A549 (cell line): ENCODE measurements around the gene CTNNA3. TPM values are rescaled to one million over a fixed set of nuclear protein-coding genes. Genes with fewer than 3 reads are reported as not detected.
"Not testable (repeated sequence)": the region's sequence is repeated elsewhere in the genome, so short reads cannot be mapped to it uniquely, and the experiment has no call there.

ENCODE experiments used
- ATAC-seq, 2 experiments: fragments of 200-7000 bp in 1 of 2; fragments of >200 bp in 1 of 2; cut with Nextera tagmentation in 1 of 2; cut with Tn5 transposase in 1 of 2; 3 replicates each; pipeline versions ENCODE4 v1.8.0 to v1.9.1; 2018 to 2020; ENCODE audit warnings: mild to moderate bottlenecking in 1 of 2, moderate library complexity in 1 of 2
- CTCF ChIA-PET: fragments of 300-600 bp; sonication (Branson Sonifier 250); formaldehyde crosslinking; extraction: SDS; loops from one replicate; lab custom pipeline; 2021; ENCODE audit warnings: antibody characterized with exemption, inconsistent platforms; lab: Yijun Ruan, JAX
- POLR2A ChIA-PET: fragments of 350-600 bp; formaldehyde crosslinking; extraction: SDS; loops from one replicate; lab custom pipeline; 2021; ENCODE audit warnings: antibody characterized with exemption, inconsistent platforms; lab: Yijun Ruan, JAX
- DNase-seq, 2 experiments: peaks; one replicate each; pipeline versions ENCODE4 v3.0.0 to v3.0.0-alpha.2; 2011 to 2016; ENCODE audit warnings: low read depth in 1 of 2, low spot score in 1 of 2
- FAIRE-seq: peaks from 2 replicates; lab custom pipeline; 2011; peaks lifted over from hg19 to GRCh38; lab: Jason Lieb, UNC
- H3K27ac ChIP-seq, 2 experiments: fragments of >200 bp; sonication (Bioruptor Twin); formaldehyde crosslinking; 3 replicates each; pipeline ENCODE4 v1.5.1; 2016 to 2017
- H3K4me1 ChIP-seq: fragments of >200 bp; sonication (Bioruptor Twin); formaldehyde crosslinking; 3 replicates; pipeline ENCODE4 v1.6.1; 2016
- H3K4me2 ChIP-seq: fragments of >200 bp; sonication (Bioruptor Twin); formaldehyde crosslinking; 3 replicates; pipeline ENCODE4 v1.6.1; 2016
- H3K4me3 ChIP-seq: fragments of >200 bp; sonication (Bioruptor Twin); formaldehyde crosslinking; 3 replicates; pipeline ENCODE4 v1.5.1; 2016
- H3K9me3 ChIP-seq: fragments of >200 bp; sonication (Bioruptor Twin); formaldehyde crosslinking; 3 replicates; pipeline ENCODE4 v1.6.1; 2016
- BCL3 ChIP-seq: fragments of >200 bp; sonication (Bioruptor Twin); formaldehyde crosslinking; IDR thresholded peaks from 3 replicates; pipeline ENCODE4 v1.6.1; 2016
- CBX8 ChIP-seq: fragments of 200-600 bp; sonication (generic); IDR thresholded peaks from 2 replicates; pipeline ENCODE4 v1.6.1; 2016
- EHF ChIP-seq: fragments of 250-450 bp; sonication (Bioruptor Pico); IDR thresholded peaks from 2 replicates; pipeline ENCODE4 v1.5.0; 2020; ENCODE audit warnings: mild to moderate bottlenecking
- ELK1 ChIP-seq: fragments of 150-350 bp; IDR thresholded peaks from 2 replicates; pipeline ENCODE4 v1.6.1; 2014; ENCODE audit warnings: low read depth, mild to moderate bottlenecking, low read length
- FOSL2 ChIP-seq, 2 experiments: fragments of 450-650 bp in 1 of 2; fragments of >200 bp in 1 of 2; sonication (Bioruptor Twin) in 1 of 2; formaldehyde crosslinking; IDR thresholded peaks; 2 replicates each; pipeline versions ENCODE4 v1.5.0 to v1.6.1; 2016 to 2020; ENCODE audit warnings: mild to moderate bottlenecking in 1 of 2, moderate library complexity in 1 of 2
- HDAC2 ChIP-seq: fragments of 200-600 bp; sonication (generic); IDR thresholded peaks from 2 replicates; pipeline ENCODE4 v1.6.1; 2016
- HES2 ChIP-seq: fragments of >200 bp; sonication (Bioruptor Twin); formaldehyde crosslinking; IDR thresholded peaks from 2 replicates; pipeline ENCODE4 v1.6.1; 2016
- HOXB5 ChIP-seq: fragments of 250-450 bp; sonication (Bioruptor Pico); IDR thresholded peaks from 2 replicates; pipeline ENCODE4 v1.5.0; 2020; ENCODE audit warnings: mild to moderate bottlenecking, moderate library complexity
- JUNB ChIP-seq: fragments of >200 bp; sonication (Bioruptor Twin); formaldehyde crosslinking; IDR thresholded peaks from 2 replicates; pipeline ENCODE4 v1.6.1; 2016
- KDM1A ChIP-seq: fragments of 200-600 bp; sonication (generic); IDR thresholded peaks from 2 replicates; pipeline ENCODE4 v1.6.1; 2016; ENCODE audit warnings: low read depth, mild to moderate bottlenecking
- MAFK ChIP-seq: fragments of 450-650 bp; IDR thresholded peaks from 2 replicates; pipeline ENCODE4 v1.6.1; 2014; ENCODE audit not compliant: partially characterized antibody
- MAX ChIP-seq: IDR thresholded peaks from 2 replicates; pipeline ENCODE4 v1.6.1; 2012
- NPAS2 ChIP-seq: fragments of 250-450 bp; sonication (Bioruptor Pico); IDR thresholded peaks from 2 replicates; pipeline ENCODE4 v1.8.0; 2022; ENCODE audit warnings: mild to moderate bottlenecking, moderate library complexity, borderline replicate concordance
- PHF8 ChIP-seq: fragments of 200-600 bp; sonication (generic); IDR thresholded peaks from 2 replicates; pipeline ENCODE4 v1.6.1; 2016; ENCODE audit warnings: low read depth, mild to moderate bottlenecking, antibody characterized with exemption, moderate library complexity, borderline replicate concordance
- POLR2A ChIP-seq: IDR thresholded peaks from 2 replicates; pipeline ENCODE4 v1.6.1; 2012; ENCODE audit warnings: mild to moderate bottlenecking, low read length
- RAD21 ChIP-seq, 2 experiments: fragments of >200 bp in 1 of 2; sonication (Bioruptor Twin) in 1 of 2; formaldehyde crosslinking in 1 of 2; IDR thresholded peaks in 1 of 2; conservative IDR thresholded peaks in 1 of 2; 2 replicates in 1 of 2; 3 replicates in 1 of 2; pipeline ENCODE4 v1.6.1; 2012 to 2018; ENCODE audit warnings: inconsistent platforms in 1 of 2
- SREBF2 ChIP-seq: fragments of 450-650 bp; IDR thresholded peaks from 2 replicates; pipeline ENCODE4 v1.6.1; 2014; ENCODE audit warnings: mild to moderate bottlenecking, moderate library complexity
- TFCP2L1 ChIP-seq: fragments of 250-450 bp; sonication (Bioruptor Pico); IDR thresholded peaks from 2 replicates; pipeline ENCODE4 v1.5.0; 2021; ENCODE audit warnings: mild to moderate bottlenecking
- ZC3H11A ChIP-seq: fragments of 450-650 bp; IDR thresholded peaks from 2 replicates; pipeline ENCODE4 v1.6.1; 2014; ENCODE audit warnings: antibody characterized with exemption, mild to moderate bottlenecking
- WGBS: methylation state at CpG from one replicate; pipeline ENCODE4 v1.1.6; 2017; ENCODE audit errors: missing lambda C conversion rate; 5-methylcytosine and 5-hydroxymethylcytosine counted together
- polyA plus RNA-seq, 4 experiments: library from polyadenylated mRNA; depleted of rRNA in 3 of 4; stranded (reverse); fragments of >200 nt; fragmentation: RNase III in 1 of 4; extraction: RNeasy Plus Mini Kit Qiagen cat#74134 plus additional on column Dnase treatment in 1 of 4; gene quantifications; 2 replicates in 3 of 4; 3 replicates in 1 of 4; pipeline ENCODE4 v1.2.3, GENCODE V29; 2011 to 2017
- TF ChIP-seq, protein P1 (sequence below): IDR thresholded peaks from 2 replicates; pipeline ENCODE4 v1.6.1; 2012
- TF ChIP-seq, protein P2 (sequence below): fragments of 250-450 bp; sonication (Bioruptor Pico); IDR thresholded peaks from 2 replicates; pipeline ENCODE4 v1.5.0; 2020; ENCODE audit warnings: low read depth, mild to moderate bottlenecking, moderate library complexity

CTNNA3 gene
- polyA plus RNA-seq, 2 of the 4 experiments (the other 2 are of a cell fraction), result not detected

DNA sequence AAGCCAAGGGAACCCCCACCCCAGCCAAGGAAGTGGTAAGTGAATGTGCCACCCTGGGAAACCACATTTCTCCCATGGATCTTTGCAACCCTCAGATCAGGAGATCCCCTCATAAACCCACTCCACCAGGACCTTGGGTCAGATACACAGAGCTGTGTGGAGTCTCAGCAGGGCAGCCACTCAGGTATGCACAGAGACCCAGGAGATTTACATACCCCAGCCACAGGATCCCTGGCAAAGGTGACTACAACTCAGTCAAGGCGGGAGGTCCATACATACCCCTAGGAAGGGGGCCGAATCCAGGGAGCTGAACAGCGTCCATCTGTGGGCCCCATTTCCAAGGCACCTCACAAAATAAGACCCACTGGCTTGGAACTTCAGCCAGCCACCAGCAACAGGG lies 293.4 kb downstream of the CTNNA3 start:
- no peak overlapping the region for H3K27ac ChIP-seq
- no peak overlapping the region for H3K4me3 ChIP-seq
- no CpG with 5 or more reads among the region's 3 CpGs for WGBS
- TF ChIP-seq, protein P1, sequence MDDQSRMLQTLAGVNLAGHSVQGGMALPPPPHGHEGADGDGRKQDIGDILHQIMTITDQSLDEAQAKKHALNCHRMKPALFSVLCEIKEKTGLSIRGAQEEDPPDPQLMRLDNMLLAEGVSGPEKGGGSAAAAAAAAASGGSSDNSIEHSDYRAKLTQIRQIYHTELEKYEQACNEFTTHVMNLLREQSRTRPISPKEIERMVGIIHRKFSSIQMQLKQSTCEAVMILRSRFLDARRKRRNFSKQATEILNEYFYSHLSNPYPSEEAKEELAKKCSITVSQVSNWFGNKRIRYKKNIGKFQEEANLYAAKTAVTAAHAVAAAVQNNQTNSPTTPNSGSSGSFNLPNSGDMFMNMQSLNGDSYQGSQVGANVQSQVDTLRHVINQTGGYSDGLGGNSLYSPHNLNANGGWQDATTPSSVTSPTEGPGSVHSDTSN, result no peak
- TF ChIP-seq, all 56 proteins: peak for 0
- no peak for FAIRE-seq
- DNase-seq, result no peak
- POLR2A ChIA-PET, result no interaction called here
- CTCF ChIA-PET, result no interaction called here
- Histone ChIP-seq H3K9me3 (no peaks in the 10 kb centered on the region), H3K4me2 (no peak overlapping the region), H3K4me1 (no peaks in the 10 kb centered on the region)
- ATAC-seq, result no peak

DNA sequence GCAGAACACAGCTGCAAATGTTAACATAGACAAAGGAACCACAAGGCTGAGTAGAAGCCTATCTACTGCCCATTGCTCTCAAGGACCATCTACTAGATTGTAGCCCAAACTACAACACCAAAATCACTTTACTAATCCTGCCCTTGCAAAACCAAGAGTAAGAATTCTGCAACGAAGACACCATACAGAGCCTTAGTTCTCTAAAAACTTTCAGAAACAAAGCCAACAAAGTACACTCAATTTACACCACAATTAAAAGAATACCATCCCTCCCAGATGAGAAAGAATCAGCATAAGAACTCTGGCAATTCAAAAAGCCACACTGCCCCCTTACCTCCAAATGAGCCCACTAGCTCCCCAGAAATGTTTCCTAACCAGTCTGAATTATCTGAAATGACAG lies 294.3 kb downstream of the CTNNA3 start:
- Histone ChIP-seq H3K4me1 (no peaks in the 10 kb centered on the region), H3K27ac (no peak overlapping the region)
- TF ChIP-seq NPAS2, result no peak
- TF ChIP-seq, all 56 proteins: peak for 0
- H3K4me3 ChIP-seq, result no peak overlapping the region
- no peak overlapping the region for H3K4me2 ChIP-seq
- ChIA-PET POLR2A (no interaction called here), CTCF (no interaction called here)
- DNase-seq (no peak), ATAC-seq (no peak), FAIRE-seq (no peak)
- H3K9me3 ChIP-seq, result no peaks in the 10 kb centered on the region
- 0% methylated on average over 1 of the region's 1 CpG for WGBS

DNA sequence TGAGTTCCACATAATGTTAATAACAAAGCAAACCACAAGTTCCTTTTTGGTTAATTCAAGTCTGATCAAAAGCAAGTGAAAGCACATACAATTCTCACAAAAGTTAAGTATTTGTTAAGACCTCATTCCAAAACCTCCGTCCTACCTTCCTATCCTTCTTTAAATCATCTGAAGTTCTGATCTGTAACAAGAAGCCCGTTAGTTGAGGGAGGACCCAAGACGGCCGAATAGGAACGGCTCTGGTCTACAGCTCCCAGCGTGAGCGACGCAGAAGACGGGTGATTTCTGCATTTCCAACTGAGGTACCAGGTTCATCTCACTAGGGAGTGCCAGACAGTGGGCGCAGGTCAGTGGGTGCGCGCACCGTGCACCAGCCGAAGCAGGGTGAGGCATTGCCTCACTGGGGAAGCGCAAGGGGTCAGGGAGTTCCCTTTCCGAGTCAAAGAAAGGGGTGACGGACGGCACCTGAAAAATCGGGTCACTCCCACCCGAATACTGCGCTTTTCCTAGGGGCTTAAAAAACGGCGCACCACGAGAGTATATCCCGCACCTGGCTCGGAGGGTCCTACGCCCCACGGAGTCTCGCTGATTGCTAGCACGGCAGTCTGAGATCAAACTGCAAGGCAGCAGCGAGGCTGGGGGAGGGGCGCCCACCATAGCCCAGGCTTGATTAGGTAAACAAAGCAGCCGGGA lies 309.0 kb downstream of the CTNNA3 start:
- H3K27ac ChIP-seq, FAIRE-seq, H3K4me2 ChIP-seq, DNase-seq, ATAC-seq, H3K9me3 ChIP-seq, H3K4me1 ChIP-seq, H3K4me3 ChIP-seq, CTCF ChIA-PET, POLR2A ChIA-PET: not testable (repeated sequence)
- 51% methylated on average over 32 of the region's 33 CpGs for WGBS

GRCh38 chr10:67386260-67386659 lies 309.7 kb downstream of the CTNNA3 start:
- DNase-seq, result no peak
- FAIRE-seq, result no peak
- no peak for ATAC-seq
- no peak overlapping the region for H3K4me3 ChIP-seq
- TF ChIP-seq, protein P2, sequence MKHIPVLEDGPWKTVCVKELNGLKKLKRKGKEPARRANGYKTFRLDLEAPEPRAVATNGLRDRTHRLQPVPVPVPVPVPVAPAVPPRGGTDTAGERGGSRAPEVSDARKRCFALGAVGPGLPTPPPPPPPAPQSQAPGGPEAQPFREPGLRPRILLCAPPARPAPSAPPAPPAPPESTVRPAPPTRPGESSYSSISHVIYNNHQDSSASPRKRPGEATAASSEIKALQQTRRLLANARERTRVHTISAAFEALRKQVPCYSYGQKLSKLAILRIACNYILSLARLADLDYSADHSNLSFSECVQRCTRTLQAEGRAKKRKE, result no peak
- TF ChIP-seq MAFK (no peak), ZC3H11A (no peak), BCL3 (no peak), JUNB (no peak), RAD21 (conservative IDR thresholded peaks at IDR 0.05 in 1 of 2, IDR thresholded peaks at IDR 0.05 in 1 of 2) (no peak), TFCP2L1 (CRISPR knock-in tag) (no peak), FOSL2 (IDR thresholded peaks at IDR 0.05) (no peak), FOSL2 (CRISPR knock-in tag; IDR thresholded peaks at IDR 0.05) (no peak), CBX8 (no peak), HDAC2 (no peak), KDM1A (no peak), ELK1 (no peak), SREBF2 (no peak), EHF (CRISPR knock-in tag) (no peak), HES2 (no peak), PHF8 (no peak), POLR2A (no peak), HOXB5 (no peak), MAX (no peak)
- TF ChIP-seq, all 56 proteins: peak for 0
- POLR2A ChIA-PET, result no interaction called here
- WGBS, result 33% methylated on average over 3 of the region's 3 CpGs
- no peak overlapping the region for H3K4me2 ChIP-seq
- CTCF ChIA-PET, result interaction anchor here (0.6 kb wide), 1 partner anchor 18 kb away, joined by 3 read pairs; no protein-coding TSS in a partner anchor
- H3K4me1 ChIP-seq, result no peaks in the 10 kb centered on the region
- H3K27ac ChIP-seq, result no peak overlapping the region
- no peaks in the 10 kb centered on the region for H3K9me3 ChIP-seq
